ENCODE results near the gene SPATA6.

DNA sequence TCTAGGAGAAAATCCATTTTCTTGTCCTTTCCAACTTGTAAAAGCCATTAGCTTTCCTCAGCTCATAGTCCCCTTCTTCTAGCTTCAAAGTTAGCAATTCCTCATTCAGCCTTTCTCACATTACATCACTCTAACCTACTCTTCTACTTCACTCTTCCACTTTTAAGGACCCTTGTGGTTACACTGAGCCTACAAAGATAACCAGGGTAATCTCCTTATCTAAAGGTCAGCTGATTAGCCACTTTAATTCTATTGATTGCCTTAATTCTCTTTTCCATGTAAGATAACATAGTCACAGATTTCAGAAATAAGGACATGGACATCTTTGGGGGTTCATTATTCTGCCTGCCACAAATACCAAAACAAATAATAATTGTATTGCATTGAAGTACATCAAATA lies 8.5 kb upstream of the SPATA6 start:
- TF ChIP-seq CREB1 (IDR thresholded peaks at IDR 0.05) (no peak), POLR2AphosphoS5 (IDR thresholded peaks at IDR 0.05; ENCODE audit: low read depth, low read length) (no peak), CTBP2 (IDR thresholded peaks at IDR 0.05; ENCODE audit: borderline replicate concordance, insufficient read depth, insufficient read length, low read length) (no peak), POLR2A (IDR thresholded peaks at IDR 0.05; ENCODE audit: control extremely low read depth in 1 of 2, low read depth in 2 of 2, low read length in 2 of 2) (no peak), SP2 (IDR thresholded peaks at IDR 0.05; ENCODE audit: low read length) (no peak), BACH1 (IDR thresholded peaks at IDR 0.05; ENCODE audit: low read length) (no peak), EGR1 (IDR thresholded peaks at IDR 0.05; ENCODE audit: borderline replicate concordance, low read depth, low read length) (no peak)
- TF ChIP-seq, protein P1, sequence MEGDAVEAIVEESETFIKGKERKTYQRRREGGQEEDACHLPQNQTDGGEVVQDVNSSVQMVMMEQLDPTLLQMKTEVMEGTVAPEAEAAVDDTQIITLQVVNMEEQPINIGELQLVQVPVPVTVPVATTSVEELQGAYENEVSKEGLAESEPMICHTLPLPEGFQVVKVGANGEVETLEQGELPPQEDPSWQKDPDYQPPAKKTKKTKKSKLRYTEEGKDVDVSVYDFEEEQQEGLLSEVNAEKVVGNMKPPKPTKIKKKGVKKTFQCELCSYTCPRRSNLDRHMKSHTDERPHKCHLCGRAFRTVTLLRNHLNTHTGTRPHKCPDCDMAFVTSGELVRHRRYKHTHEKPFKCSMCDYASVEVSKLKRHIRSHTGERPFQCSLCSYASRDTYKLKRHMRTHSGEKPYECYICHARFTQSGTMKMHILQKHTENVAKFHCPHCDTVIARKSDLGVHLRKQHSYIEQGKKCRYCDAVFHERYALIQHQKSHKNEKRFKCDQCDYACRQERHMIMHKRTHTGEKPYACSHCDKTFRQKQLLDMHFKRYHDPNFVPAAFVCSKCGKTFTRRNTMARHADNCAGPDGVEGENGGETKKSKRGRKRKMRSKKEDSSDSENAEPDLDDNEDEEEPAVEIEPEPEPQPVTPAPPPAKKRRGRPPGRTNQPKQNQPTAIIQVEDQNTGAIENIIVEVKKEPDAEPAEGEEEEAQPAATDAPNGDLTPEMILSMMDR (IDR thresholded peaks at IDR 0.05; ENCODE audit: control extremely low read depth in 1 of 3, insufficient read depth in 1 of 3, low read depth in 1 of 3, low read length in 3 of 3), result no peak

All from H1 (cell line).